GM19463 (cell line): ENCODE data around the gene VGLL4.

Source experiments
- ATAC-seq: cut with Tn5 transposase; IDR thresholded peaks from one replicate; pipeline ENCODE4 v1.9.1; 2021; ENCODE audit warnings: mild to moderate bottlenecking, moderate library complexity; ENCODE audit not compliant: unreplicated experiment

Gene VGLL4

DNA sequence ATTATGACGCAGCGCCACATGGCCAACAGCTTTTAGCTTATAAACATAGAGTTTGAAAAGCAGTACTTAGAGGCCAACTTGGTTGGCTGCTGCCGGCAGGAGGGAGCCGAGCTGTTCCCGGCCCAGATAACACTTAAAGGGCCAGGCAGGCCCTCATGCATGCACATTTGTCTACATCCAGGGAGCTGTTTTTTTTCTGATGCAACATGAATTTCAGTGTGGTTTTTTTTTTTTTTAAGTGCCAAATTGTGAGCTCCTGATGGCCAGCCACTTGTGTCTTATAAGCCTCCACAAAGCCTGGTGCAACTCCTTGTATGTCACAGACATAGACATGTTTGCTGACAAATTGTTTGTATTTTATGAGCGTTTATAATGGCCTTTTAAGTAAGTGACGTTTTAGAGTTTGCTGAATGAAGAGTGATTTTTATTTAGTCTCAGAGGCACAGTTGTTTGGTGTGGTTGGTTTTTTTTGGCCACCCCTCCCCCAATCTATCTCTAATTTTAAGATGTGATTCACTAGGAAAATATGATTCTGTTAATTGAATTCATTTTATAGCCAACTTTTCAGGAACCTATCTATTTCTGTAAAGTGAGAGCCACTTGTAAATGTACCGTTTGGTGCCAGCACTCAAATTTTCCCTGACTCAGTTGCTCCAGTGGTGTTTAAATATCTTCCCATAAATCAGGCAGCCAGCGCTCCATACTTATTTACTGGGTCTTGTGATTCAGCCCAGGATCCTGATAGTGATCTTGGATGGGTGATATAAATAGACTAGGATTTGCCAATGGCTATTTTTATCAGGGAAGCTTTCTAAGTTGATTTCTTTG lies 134.3 kb downstream of the VGLL4 start:
- no peak for ATAC-seq

DNA sequence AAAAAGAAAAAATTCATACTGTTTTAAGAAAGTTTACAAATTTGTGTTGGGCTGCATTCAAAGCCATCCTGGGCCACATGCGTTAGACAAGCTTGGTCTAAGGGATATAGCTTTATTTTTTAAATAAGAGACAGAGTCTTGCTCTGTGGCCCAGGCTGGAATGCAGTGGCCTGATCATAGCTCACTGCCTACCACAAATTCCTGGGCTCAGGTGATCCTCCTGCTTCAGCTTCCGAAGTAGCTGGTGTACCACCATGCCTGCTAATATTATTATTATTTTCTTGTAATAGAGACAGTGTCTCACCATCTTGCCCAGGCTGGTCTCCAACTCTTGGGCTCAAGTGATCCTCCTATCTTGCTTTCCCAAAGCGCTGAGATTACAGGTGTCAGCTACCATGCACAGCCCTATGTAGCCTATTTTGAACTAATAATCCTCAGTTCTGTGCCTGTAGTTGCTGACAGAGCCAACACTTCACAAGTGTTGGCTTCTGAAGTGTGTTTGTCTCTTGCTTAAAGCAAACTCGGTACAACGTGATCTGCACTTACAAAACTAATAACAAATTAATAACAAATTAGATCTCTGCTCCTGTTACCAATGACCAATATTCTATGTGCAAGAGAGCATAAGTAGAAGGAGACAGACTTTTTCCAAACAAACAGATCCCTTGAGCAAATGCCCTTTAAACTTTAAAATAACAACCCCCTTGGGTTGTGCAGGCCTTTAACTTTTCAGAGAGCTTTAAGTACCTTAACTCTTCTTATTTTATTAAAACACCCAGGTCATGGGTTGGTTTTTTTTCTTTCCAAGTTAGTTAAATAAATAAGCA lies 135.2 kb downstream of the VGLL4 start:
- no peak for ATAC-seq

DNA sequence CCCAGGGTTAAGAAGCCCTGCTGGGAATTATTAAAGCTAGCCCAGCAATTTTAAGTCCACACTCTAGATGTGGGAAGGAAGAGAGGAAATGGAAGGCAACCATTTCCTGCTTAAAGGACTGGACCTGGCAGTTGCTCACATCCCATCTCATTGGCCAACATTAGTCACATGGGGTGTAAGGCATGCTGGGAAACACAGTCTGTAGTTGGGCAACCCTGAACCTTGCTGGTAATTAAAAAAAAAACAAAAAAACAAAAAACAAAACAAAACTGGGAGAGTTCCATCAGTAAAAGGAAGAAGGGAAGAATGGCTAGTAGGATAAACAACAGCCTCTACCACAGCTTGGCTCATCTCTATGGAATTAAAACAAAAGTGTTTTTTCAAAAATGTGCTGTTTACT lies 136.0 kb downstream of the VGLL4 start:
- ATAC-seq = no peak
